Liver (tissue), 9 donors: ENCODE measurements around the gene ZNF740. TPM values are rescaled to one million over a fixed set of nuclear protein-coding genes. Genes with fewer than 3 reads are reported as not detected.

Source experiments
- DNase-seq: peaks from one replicate; pipeline ENCODE4 v3.0.0-alpha.2; 2017; ENCODE audit warnings: low spot score
- H3K27ac ChIP-seq, 2 donors: one replicate each; pipeline ENCODE4 v1.7.0; 2013; ENCODE audit warnings: inconsistent platforms in 2 of 2, low read length in 2 of 2, control low read depth in 1 of 2, low read depth in 1 of 2, mild to moderate bottlenecking in 1 of 2
- H3K27me3 ChIP-seq, 4 donors: one replicate each; pipeline versions ENCODE4 v1.6.1 to v1.7.0; 2013; ENCODE audit warnings: low read length in 3 of 4, inconsistent platforms in 1 of 4, mild to moderate bottlenecking in 1 of 4, moderate library complexity in 1 of 4; ENCODE audit not compliant: control insufficient read depth in 4 of 4, insufficient read depth in 4 of 4
- H3K36me3 ChIP-seq, 4 donors: one replicate each; pipeline versions ENCODE4 v1.6.1 to v1.7.0; 2013; ENCODE audit warnings: low read length in 3 of 4, mild to moderate bottlenecking in 3 of 4, low read depth in 1 of 4, moderate library complexity in 1 of 4; ENCODE audit not compliant: control insufficient read depth in 4 of 4, insufficient read depth in 3 of 4
- H3K4me1 ChIP-seq, 4 donors: one replicate each; pipeline versions ENCODE4 v1.6.1 to v1.7.0; 2013; ENCODE audit warnings: low read length in 3 of 4, mild to moderate bottlenecking in 3 of 4, moderate library complexity in 1 of 4; ENCODE audit not compliant: control insufficient read depth in 4 of 4, insufficient read depth in 4 of 4
- H3K4me3 ChIP-seq, 3 donors: one replicate each; pipeline versions ENCODE4 v1.6.1 to v1.7.0; 2013; ENCODE audit warnings: low read length in 3 of 3, control low read depth in 1 of 3, low read depth in 1 of 3, mild to moderate bottlenecking in 1 of 3
- H3K9ac ChIP-seq, 2 donors: one replicate each; pipeline ENCODE4 v1.7.0; 2013; ENCODE audit warnings: low read length in 2 of 2, mild to moderate bottlenecking in 2 of 2, moderate library complexity in 2 of 2, control low read depth in 1 of 2, low read depth in 1 of 2
- H3K9me3 ChIP-seq, 4 donors: one replicate each; pipeline versions ENCODE4 v1.6.1 to v1.7.0; 2013; ENCODE audit warnings: low read length in 3 of 4; ENCODE audit not compliant: control insufficient read depth in 4 of 4
- EGR1 ChIP-seq, 2 donors: IDR thresholded peaks; 2 replicates each; pipeline ENCODE4 v1.6.1; 2016 to 2018; ENCODE audit warnings: antibody characterized with exemption in 2 of 2, low read depth in 2 of 2
- FOXA1 ChIP-seq: IDR thresholded peaks from 2 replicates; pipeline ENCODE4 v1.6.1; 2016; ENCODE audit warnings: antibody characterized with exemption
- FOXA2 ChIP-seq: IDR thresholded peaks from 2 replicates; pipeline ENCODE4 v1.6.1; 2016; ENCODE audit warnings: antibody characterized with exemption
- GABPA ChIP-seq, 2 donors: IDR thresholded peaks in 1 of 2; conservative IDR thresholded peaks in 1 of 2; 2 replicates each; pipeline ENCODE4 v1.6.1; 2016; ENCODE audit warnings: antibody characterized with exemption in 2 of 2, mild to moderate bottlenecking in 1 of 2, moderate library complexity in 1 of 2
- HNF4A ChIP-seq, 2 donors: conservative IDR thresholded peaks; 2 replicates each; pipeline ENCODE4 v1.6.1; 2016; ENCODE audit warnings: antibody characterized with exemption in 2 of 2, mild to moderate bottlenecking in 2 of 2
- HNF4G ChIP-seq: IDR thresholded peaks from 2 replicates; pipeline ENCODE4 v1.6.1; 2016; ENCODE audit warnings: antibody characterized with exemption
- JUND ChIP-seq, 2 donors: IDR thresholded peaks; 2 replicates each; pipeline ENCODE4 v1.6.1; 2016; ENCODE audit warnings: antibody characterized with exemption in 2 of 2
- NR2F2 ChIP-seq: IDR thresholded peaks from 2 replicates; pipeline ENCODE4 v1.6.1; 2016; ENCODE audit warnings: antibody characterized with exemption
- RAD21 ChIP-seq, 2 donors: IDR thresholded peaks; 2 replicates each; pipeline ENCODE4 v1.6.1; 2016; ENCODE audit warnings: antibody characterized with exemption in 2 of 2, mild to moderate bottlenecking in 2 of 2
- RXRA ChIP-seq, 2 donors: IDR thresholded peaks; 2 replicates each; pipeline ENCODE4 v1.6.1; 2017 to 2018; ENCODE audit warnings: antibody characterized with exemption in 2 of 2, mild to moderate bottlenecking in 1 of 2
- SP1 ChIP-seq: IDR thresholded peaks from 2 replicates; pipeline ENCODE4 v1.6.1; 2018; ENCODE audit warnings: antibody characterized with exemption, mild to moderate bottlenecking
- TAF1 ChIP-seq: conservative IDR thresholded peaks from 2 replicates; pipeline ENCODE4 v1.6.1; 2016; ENCODE audit warnings: antibody characterized with exemption, mild to moderate bottlenecking
- YY1 ChIP-seq: IDR thresholded peaks from 2 replicates; pipeline ENCODE4 v1.6.1; 2016; ENCODE audit warnings: antibody characterized with exemption, mild to moderate bottlenecking
- WGBS: extraction: QIAGEN DNeasy Blood & Tissue Kit; methylation state at CpG from one replicate; pipeline ENCODE4 v1.1.7; 2013; 5-methylcytosine and 5-hydroxymethylcytosine counted together
- polyA plus RNA-seq, 2 donors: library from polyadenylated mRNA; stranded (reverse) in 1 of 2; unstranded in 1 of 2; fragments of 200-250 nt in 1 of 2; fragments of >200 nt in 1 of 2; fragmentation: Nextera tagmentation in 1 of 2; extraction: Ambion mirVana in 1 of 2; gene quantifications; one replicate each; pipeline versions ENCODE4 v1.2.1 to v1.2.3, GENCODE V29; 2013 to 2015
- total RNA-seq, 2 donors: library from RNA; depleted of rRNA; stranded (reverse); fragments of >200 nt; gene quantifications; one replicate each; pipeline ENCODE4 v1.2.3, GENCODE V29; 2014
- TF ChIP-seq, protein P1 (sequence below): IDR thresholded peaks from 2 replicates; pipeline ENCODE4 v1.6.1; 2016; ENCODE audit warnings: antibody characterized with exemption
- TF ChIP-seq, protein P2 (sequence below): IDR thresholded peaks from 2 replicates; pipeline ENCODE4 v1.6.1; 2016; ENCODE audit warnings: antibody characterized with exemption
- TF ChIP-seq, protein P3 (sequence below): IDR thresholded peaks from 2 replicates; pipeline ENCODE4 v1.6.1; 2016; ENCODE audit warnings: antibody characterized with exemption, mild to moderate bottlenecking
- TF ChIP-seq, protein P4 (sequence below): IDR thresholded peaks from 2 replicates; pipeline ENCODE4 v1.6.1; 2016; ENCODE audit warnings: antibody characterized with exemption
- TF ChIP-seq, protein P5 (sequence below): fragments of 150-350 bp; IDR thresholded peaks from 2 replicates; pipeline ENCODE4 v1.5.1; 2017; ENCODE audit warnings: improper control_type of control experiment, low read depth, low read length; ENCODE audit not compliant: missing input control
- donor health status: healthy.
- donor health status: healthy.
- donor health status: healthy.
- donor health status: healthy.
- donor health status: healthy.

ZNF740 gene
- total and polyA plus RNA-seq, 4 donors = 1.4 to 14.4 (median 6.3) TPM

DNA sequence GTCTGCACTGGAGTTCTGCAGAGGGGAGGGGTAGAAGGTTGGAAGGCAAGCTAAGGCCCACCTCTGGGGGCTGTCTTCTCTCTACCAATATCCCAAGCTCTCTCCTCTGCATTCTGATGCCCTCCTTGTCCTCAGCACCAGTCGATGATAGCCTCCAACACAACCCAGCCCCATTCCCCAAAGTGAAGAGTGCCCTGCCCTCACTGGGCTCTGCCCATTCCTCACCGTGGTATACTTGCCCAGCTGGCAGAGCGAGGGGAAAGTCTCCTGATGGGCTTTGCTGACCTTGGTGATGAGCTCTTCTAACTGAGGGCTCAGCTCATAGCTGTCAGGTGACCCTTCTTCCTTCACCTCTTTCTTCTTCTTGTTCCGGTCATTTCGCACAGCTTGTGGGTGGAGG is 33.7 kb downstream of the ZNF740 start:
- no peak for DNase-seq
- WGBS = 78% methylated on average over 5 of the region's 5 CpGs
- H3K4me3 ChIP-seq = no peak overlapping the region
- peaks cover 0 to 27% (median 0%) of the 10 kb centered on the region in 4 donors for H3K4me1 ChIP-seq
- no peaks in the 10 kb centered on the region for H3K36me3 ChIP-seq
- TF ChIP-seq, protein P1, sequence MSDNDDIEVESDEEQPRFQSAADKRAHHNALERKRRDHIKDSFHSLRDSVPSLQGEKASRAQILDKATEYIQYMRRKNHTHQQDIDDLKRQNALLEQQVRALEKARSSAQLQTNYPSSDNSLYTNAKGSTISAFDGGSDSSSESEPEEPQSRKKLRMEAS = no peak
- TF ChIP-seq, protein P2, sequence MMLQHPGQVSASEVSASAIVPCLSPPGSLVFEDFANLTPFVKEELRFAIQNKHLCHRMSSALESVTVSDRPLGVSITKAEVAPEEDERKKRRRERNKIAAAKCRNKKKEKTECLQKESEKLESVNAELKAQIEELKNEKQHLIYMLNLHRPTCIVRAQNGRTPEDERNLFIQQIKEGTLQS = no peak
- no peak for TF ChIP-seq NR2F2
- no peak for TF ChIP-seq HNF4G
- no peak for TF ChIP-seq SP1
- TF ChIP-seq, protein P3, sequence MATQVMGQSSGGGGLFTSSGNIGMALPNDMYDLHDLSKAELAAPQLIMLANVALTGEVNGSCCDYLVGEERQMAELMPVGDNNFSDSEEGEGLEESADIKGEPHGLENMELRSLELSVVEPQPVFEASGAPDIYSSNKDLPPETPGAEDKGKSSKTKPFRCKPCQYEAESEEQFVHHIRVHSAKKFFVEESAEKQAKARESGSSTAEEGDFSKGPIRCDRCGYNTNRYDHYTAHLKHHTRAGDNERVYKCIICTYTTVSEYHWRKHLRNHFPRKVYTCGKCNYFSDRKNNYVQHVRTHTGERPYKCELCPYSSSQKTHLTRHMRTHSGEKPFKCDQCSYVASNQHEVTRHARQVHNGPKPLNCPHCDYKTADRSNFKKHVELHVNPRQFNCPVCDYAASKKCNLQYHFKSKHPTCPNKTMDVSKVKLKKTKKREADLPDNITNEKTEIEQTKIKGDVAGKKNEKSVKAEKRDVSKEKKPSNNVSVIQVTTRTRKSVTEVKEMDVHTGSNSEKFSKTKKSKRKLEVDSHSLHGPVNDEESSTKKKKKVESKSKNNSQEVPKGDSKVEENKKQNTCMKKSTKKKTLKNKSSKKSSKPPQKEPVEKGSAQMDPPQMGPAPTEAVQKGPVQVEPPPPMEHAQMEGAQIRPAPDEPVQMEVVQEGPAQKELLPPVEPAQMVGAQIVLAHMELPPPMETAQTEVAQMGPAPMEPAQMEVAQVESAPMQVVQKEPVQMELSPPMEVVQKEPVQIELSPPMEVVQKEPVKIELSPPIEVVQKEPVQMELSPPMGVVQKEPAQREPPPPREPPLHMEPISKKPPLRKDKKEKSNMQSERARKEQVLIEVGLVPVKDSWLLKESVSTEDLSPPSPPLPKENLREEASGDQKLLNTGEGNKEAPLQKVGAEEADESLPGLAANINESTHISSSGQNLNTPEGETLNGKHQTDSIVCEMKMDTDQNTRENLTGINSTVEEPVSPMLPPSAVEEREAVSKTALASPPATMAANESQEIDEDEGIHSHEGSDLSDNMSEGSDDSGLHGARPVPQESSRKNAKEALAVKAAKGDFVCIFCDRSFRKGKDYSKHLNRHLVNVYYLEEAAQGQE = no peak
- no peak for TF ChIP-seq YY1
- no peak for TF ChIP-seq RXRA (IDR thresholded peaks at IDR 0.05)
- TF ChIP-seq FOXA1 = no peak
- TF ChIP-seq TAF1 = no peak
- no peak for TF ChIP-seq FOXA2
- no peak for TF ChIP-seq RAD21 (IDR thresholded peaks at IDR 0.05)
- TF ChIP-seq HNF4A (conservative IDR thresholded peaks at IDR 0.05) = no peak
- TF ChIP-seq EGR1 (IDR thresholded peaks at IDR 0.05; ENCODE audit: low read depth in 2 of 2) = no peak
- TF ChIP-seq JUND (IDR thresholded peaks at IDR 0.05) = no peak
- TF ChIP-seq, protein P4, sequence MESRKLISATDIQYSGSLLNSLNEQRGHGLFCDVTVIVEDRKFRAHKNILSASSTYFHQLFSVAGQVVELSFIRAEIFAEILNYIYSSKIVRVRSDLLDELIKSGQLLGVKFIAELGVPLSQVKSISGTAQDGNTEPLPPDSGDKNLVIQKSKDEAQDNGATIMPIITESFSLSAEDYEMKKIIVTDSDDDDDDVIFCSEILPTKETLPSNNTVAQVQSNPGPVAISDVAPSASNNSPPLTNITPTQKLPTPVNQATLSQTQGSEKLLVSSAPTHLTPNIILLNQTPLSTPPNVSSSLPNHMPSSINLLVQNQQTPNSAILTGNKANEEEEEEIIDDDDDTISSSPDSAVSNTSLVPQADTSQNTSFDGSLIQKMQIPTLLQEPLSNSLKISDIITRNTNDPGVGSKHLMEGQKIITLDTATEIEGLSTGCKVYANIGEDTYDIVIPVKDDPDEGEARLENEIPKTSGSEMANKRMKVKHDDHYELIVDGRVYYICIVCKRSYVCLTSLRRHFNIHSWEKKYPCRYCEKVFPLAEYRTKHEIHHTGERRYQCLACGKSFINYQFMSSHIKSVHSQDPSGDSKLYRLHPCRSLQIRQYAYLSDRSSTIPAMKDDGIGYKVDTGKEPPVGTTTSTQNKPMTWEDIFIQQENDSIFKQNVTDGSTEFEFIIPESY = no peak
- no peak for TF ChIP-seq GABPA (IDR thresholded peaks at IDR 0.05 in 1 of 2, conservative IDR thresholded peaks at IDR 0.05 in 1 of 2)
- TF ChIP-seq, protein P5, sequence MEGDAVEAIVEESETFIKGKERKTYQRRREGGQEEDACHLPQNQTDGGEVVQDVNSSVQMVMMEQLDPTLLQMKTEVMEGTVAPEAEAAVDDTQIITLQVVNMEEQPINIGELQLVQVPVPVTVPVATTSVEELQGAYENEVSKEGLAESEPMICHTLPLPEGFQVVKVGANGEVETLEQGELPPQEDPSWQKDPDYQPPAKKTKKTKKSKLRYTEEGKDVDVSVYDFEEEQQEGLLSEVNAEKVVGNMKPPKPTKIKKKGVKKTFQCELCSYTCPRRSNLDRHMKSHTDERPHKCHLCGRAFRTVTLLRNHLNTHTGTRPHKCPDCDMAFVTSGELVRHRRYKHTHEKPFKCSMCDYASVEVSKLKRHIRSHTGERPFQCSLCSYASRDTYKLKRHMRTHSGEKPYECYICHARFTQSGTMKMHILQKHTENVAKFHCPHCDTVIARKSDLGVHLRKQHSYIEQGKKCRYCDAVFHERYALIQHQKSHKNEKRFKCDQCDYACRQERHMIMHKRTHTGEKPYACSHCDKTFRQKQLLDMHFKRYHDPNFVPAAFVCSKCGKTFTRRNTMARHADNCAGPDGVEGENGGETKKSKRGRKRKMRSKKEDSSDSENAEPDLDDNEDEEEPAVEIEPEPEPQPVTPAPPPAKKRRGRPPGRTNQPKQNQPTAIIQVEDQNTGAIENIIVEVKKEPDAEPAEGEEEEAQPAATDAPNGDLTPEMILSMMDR = no peak
- no peaks in the 10 kb centered on the region for H3K9me3 ChIP-seq
- H3K9ac ChIP-seq = no peak overlapping the region
- H3K27me3 ChIP-seq = no peaks in the 10 kb centered on the region
- no peak overlapping the region for H3K27ac ChIP-seq
